Endothelial cell of umbilical vein (primary cell): ENCODE data around the gene POU6F1. TPM values are rescaled to one million over a fixed set of nuclear protein-coding genes. Genes with fewer than 3 reads are reported as not detected.

Source experiments
- BruUV-seq: library from RNA; stranded (reverse); fragments of 400-500 nt; replicated peaks from 2 replicates; lab custom pipeline; 2021; lab: Mats Ljungman, UMichigan
- CTCF ChIA-PET: fragments of 300-600, 350-600 bp; sonication (Branson Sonifier 250); formaldehyde crosslinking; loops from one replicate; lab custom pipeline; 2021; ENCODE audit warnings: antibody characterized with exemption, inconsistent platforms; lab: Charles Lee
- POLR2A ChIA-PET: fragments of 300-600, 350-600 bp; sonication (Branson Sonifier 250); formaldehyde crosslinking; loops from one replicate; lab custom pipeline; 2021; ENCODE audit warnings: antibody characterized with exemption, inconsistent platforms; lab: Charles Lee
- DNase-seq: peaks from one replicate; pipeline ENCODE4 v3.0.0-alpha.2; 2011; ENCODE audit warnings: low read depth, low spot score
- FAIRE-seq: peaks from 2 replicates; lab custom pipeline; 2011; peaks lifted over from hg19 to GRCh38; lab: Jason Lieb, UNC
- H2AFZ ChIP-seq: 2 replicates; pipeline ENCODE4 v1.6.0; 2012; ENCODE audit warnings: low read depth, low read length, control low read depth, inconsistent platforms
- H3K27ac ChIP-seq: 2 replicates; pipeline ENCODE4 v1.5.1; 2011; ENCODE audit warnings: low read depth, mild to moderate bottlenecking, control low read depth, low read length, moderate library complexity; ENCODE audit not compliant: insufficient read depth
- H3K27me3 ChIP-seq, 2 experiments: 2 replicates each; pipeline versions ENCODE4 v1.6.0 to v1.6.1; 2011; ENCODE audit warnings: low read length in 2 of 2, mixed read lengths in 1 of 2; ENCODE audit not compliant: control insufficient read depth in 2 of 2, insufficient read depth in 2 of 2
- H3K36me3 ChIP-seq, 2 experiments: 2 replicates in 1 of 2; 3 replicates in 1 of 2; pipeline ENCODE4 v1.5.1; 2011; ENCODE audit warnings: low read length in 2 of 2, mild to moderate bottlenecking in 1 of 2, moderate library complexity in 1 of 2; ENCODE audit not compliant: control insufficient read depth in 2 of 2, insufficient read depth in 2 of 2; ENCODE audit errors: extremely low read depth in 1 of 2
- H3K4me1 ChIP-seq: 3 replicates; pipeline ENCODE4 v1.5.1; 2011; ENCODE audit warnings: mild to moderate bottlenecking, low read length; ENCODE audit not compliant: control insufficient read depth, insufficient read depth; ENCODE audit errors: extremely low read depth
- H3K4me2 ChIP-seq: 2 replicates; pipeline ENCODE4 v1.6.1; 2011; ENCODE audit warnings: low read length, control low read depth, mixed read lengths; ENCODE audit not compliant: insufficient read depth
- H3K4me3 ChIP-seq, 3 experiments: fragments of 200-600 bp in 1 of 3; sonication (generic), shearing (Covaris generic) in 1 of 3; replicated peaks in 1 of 3; 2 replicates each; pipeline ENCODE4 v1.5.1; 2011 to 2016; ENCODE audit warnings: control low read depth in 3 of 3, low read length in 3 of 3, mild to moderate bottlenecking in 2 of 3, inconsistent platforms in 1 of 3, low read depth in 1 of 3, moderate library complexity in 1 of 3; ENCODE audit not compliant: insufficient read depth in 1 of 3
- H3K79me2 ChIP-seq: 2 replicates; pipeline ENCODE4 v1.6.0; 2012; ENCODE audit warnings: low read length, inconsistent platforms; ENCODE audit not compliant: control insufficient read depth, insufficient read depth
- H3K9ac ChIP-seq: replicated peaks from 2 replicates; pipeline ENCODE3; 2011; ENCODE audit warnings: low read length, control low read depth; ENCODE audit not compliant: insufficient read depth; ENCODE audit errors: extremely low read depth
- H3K9me1 ChIP-seq: replicated peaks from 3 replicates; pipeline ENCODE4 v1.6.0; 2011; ENCODE audit warnings: mild to moderate bottlenecking, low read length; ENCODE audit not compliant: control insufficient read depth, insufficient read depth; ENCODE audit errors: extremely low read depth
- H3K9me3 ChIP-seq: replicated peaks from 2 replicates; pipeline ENCODE4 v1.5.1; 2012; ENCODE audit warnings: low read length, inconsistent platforms; ENCODE audit not compliant: control insufficient read depth, insufficient read depth
- H4K20me1 ChIP-seq: replicated peaks from 2 replicates; pipeline ENCODE3; 2011; ENCODE audit warnings: mild to moderate bottlenecking, low read length; ENCODE audit not compliant: control insufficient read depth, insufficient read depth; ENCODE audit errors: extremely low read depth
- CTCF ChIP-seq, 2 donors: IDR thresholded peaks; 1 replicate in 1 of 2; 2 replicates in 1 of 2; pipeline ENCODE4 v1.5.1; 2011; ENCODE audit warnings: low read length in 2 of 2, mild to moderate bottlenecking in 2 of 2, moderate library complexity in 2 of 2, control low read depth in 1 of 2, inconsistent platforms in 1 of 2, low read depth in 1 of 2; ENCODE audit not compliant: insufficient read depth in 1 of 2; ENCODE audit errors: extremely low read depth in 1 of 2
- EZH2 ChIP-seq: IDR thresholded peaks from 2 replicates; pipeline ENCODE4 v1.6.1; 2012; ENCODE audit warnings: borderline replicate concordance, low read depth, mild to moderate bottlenecking, moderate library complexity, low read length, inconsistent platforms; ENCODE audit not compliant: severe bottlenecking
- FOS ChIP-seq: IDR thresholded peaks from 2 replicates; pipeline ENCODE4 v1.6.1; 2011; ENCODE audit warnings: mild to moderate bottlenecking, low read length, moderate library complexity, borderline replicate concordance; ENCODE audit not compliant: insufficient read depth
- GATA2 ChIP-seq: IDR thresholded peaks from 2 replicates; pipeline ENCODE4 v1.7.0; 2011; ENCODE audit warnings: low read depth, mild to moderate bottlenecking, moderate library complexity, mixed read lengths, low read length; ENCODE audit not compliant: insufficient read length, insufficient read depth
- JUN ChIP-seq: IDR thresholded peaks from 2 replicates; pipeline ENCODE4 v1.6.1; 2011; ENCODE audit warnings: borderline replicate concordance, low read depth; ENCODE audit not compliant: insufficient read length, insufficient read depth
- MAX ChIP-seq: IDR thresholded peaks from 2 replicates; pipeline ENCODE4 v1.6.1; 2011; ENCODE audit not compliant: insufficient read depth, insufficient read length
- MYC ChIP-seq: IDR thresholded peaks from one replicate; pipeline ENCODE4 v1.6.1; 2011; ENCODE audit warnings: mild to moderate bottlenecking, low read depth, low read length
- POLR2A ChIP-seq: IDR thresholded peaks from 2 replicates; pipeline ENCODE4 v1.6.1; 2012; ENCODE audit warnings: low read depth, mild to moderate bottlenecking, control low read depth, low read length
- POLR2AphosphoS5 ChIP-seq: IDR thresholded peaks from 2 replicates; pipeline ENCODE4 v1.6.1; 2012; ENCODE audit warnings: low read depth, mild to moderate bottlenecking, control low read depth, low read length, moderate library complexity; ENCODE audit not compliant: insufficient read depth
- dilution Hi-C: fragments of 300-500 bp; cut with MboI; formaldehyde crosslinking; loops from one replicate; pipeline ENCODE4 v1.15.0; 2019; ENCODE audit warnings: low sequenced_read_pairs; ENCODE audit not compliant: extremely low pct_ligation_motif_present
- intact Hi-C: fragments of 100-400 bp; cut with micrococcal nuclease; formaldehyde crosslinking; loops from one replicate; pipeline ENCODE4 v1.10.0; 2022
- polyA plus RNA-seq, 4 experiments: library from polyadenylated mRNA; depleted of rRNA in 3 of 4; stranded (reverse) in 3 of 4; unstranded in 1 of 4; fragments of >200 nt; gene quantifications; 2 replicates each; pipeline versions ENCODE4 v1.2.1 to v1.2.3, GENCODE V29; 2011 to 2012; ENCODE audit warnings: missing spikeins in 1 of 4
- total RNA-seq: library from RNA; stranded (reverse); gene quantifications from 2 replicates; pipeline ENCODE4 v1.2.3, GENCODE V29; 2021

POU6F1 gene
- total and polyA plus RNA-seq, 2 donors (not counting 3 experiments of a cell fraction or from before 2014, with no cell fraction given) = 5.4 to 14.4 TPM

DNA sequence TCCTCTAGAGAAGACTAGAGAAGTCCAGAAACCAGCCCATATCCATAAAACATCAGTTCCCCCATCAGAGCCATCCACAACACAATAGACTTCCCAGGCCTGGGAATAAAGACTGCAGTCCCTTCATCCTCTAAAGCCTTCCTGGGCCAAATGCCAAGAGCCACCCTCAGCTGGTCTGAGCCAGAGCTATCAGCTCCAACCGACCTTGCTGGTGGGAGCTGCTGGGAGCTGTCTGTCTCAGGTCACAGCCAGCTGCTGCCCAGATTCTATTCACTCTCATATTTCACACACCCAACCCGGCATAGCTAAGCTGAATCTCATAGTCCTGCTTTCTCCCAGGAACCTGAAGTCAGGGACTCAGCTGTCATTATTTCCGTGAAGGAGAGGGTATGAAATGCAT is 34.0 kb downstream of the POU6F1 start:
- Histone ChIP-seq H3K79me2 (no peaks in the 10 kb centered on the region), H3K4me2 (no peak overlapping the region), H3K9me1 (no peaks in the 10 kb centered on the region), H2AFZ (no peak overlapping the region), H3K27me3 (no peaks in the 10 kb centered on the region), H3K4me3 (no peak overlapping the region), H3K4me1 (peaks cover 2% of the 10 kb centered on the region), H3K27ac (no peak overlapping the region), H3K9me3 (no peaks in the 10 kb centered on the region), H4K20me1 (no peaks in the 10 kb centered on the region), H3K36me3 (no peaks in the 10 kb centered on the region), H3K9ac (no peak overlapping the region)
- dilution Hi-C loops = no loop called here
- intact Hi-C loops = no loop called here
- no peak for FAIRE-seq
- BruUV-seq = no TSS peak
- TF ChIP-seq GATA2 = no peak
- TF ChIP-seq POLR2AphosphoS5 = no peak
- POLR2A ChIA-PET = no interaction called here
- CTCF ChIA-PET = interaction anchor here (1.0 to 2.1 kb wide), 2 partner anchors 9 to 34 kb away, joined by 3 to 4 read pairs; partner anchors contain the start of gene POU6F1
- no peak for DNase-seq

DNA sequence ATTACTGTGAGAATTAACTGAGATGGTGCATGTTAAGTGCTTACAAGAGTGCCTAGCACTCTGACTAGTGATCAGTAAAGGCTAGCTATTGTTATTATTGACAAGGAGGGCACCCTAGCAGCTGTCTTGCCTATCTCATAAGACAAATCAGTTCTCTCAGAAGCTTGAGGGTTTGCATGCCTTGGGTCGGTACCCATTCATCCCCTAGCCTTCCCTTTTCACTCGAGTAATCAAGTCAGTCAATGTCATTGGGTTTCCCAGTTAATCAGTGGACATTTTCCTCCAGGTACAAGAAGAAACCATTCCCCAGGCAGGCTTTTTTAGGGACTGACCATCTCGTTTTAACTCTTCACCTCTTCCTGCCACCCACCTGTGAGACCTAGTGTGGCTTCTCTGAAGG is 34.5 kb downstream of the POU6F1 start:
- no peak overlapping the region for H3K27ac ChIP-seq
- H4K20me1 ChIP-seq = no peaks in the 10 kb centered on the region
- H3K9me1 ChIP-seq = no peaks in the 10 kb centered on the region
- ChIA-PET POLR2A (no interaction called here), CTCF (interaction anchor here (2.1 kb wide), 1 partner anchor 35 kb away, joined by 4 read pairs; the partner anchor contains the start of gene POU6F1)
- no peak overlapping the region for H3K9ac ChIP-seq
- no peaks in the 10 kb centered on the region for H3K9me3 ChIP-seq
- no peak overlapping the region for H2AFZ ChIP-seq
- no peak overlapping the region for H3K4me3 ChIP-seq
- no peak overlapping the region for H3K4me2 ChIP-seq
- H3K79me2 ChIP-seq = no peaks in the 10 kb centered on the region
- dilution Hi-C loops = no loop called here
- no peak for FAIRE-seq
- DNase-seq = no peak
- H3K4me1 ChIP-seq = peaks cover 2% of the 10 kb centered on the region
- H3K36me3 ChIP-seq = no peaks in the 10 kb centered on the region
- intact Hi-C loops = no loop called here
- H3K27me3 ChIP-seq = no peaks in the 10 kb centered on the region
- BruUV-seq = no TSS peak
- TF ChIP-seq MAX = no peak
- TF ChIP-seq CTCF (IDR thresholded peaks at IDR 0.05; ENCODE audit: extremely low read depth in 1 of 2, insufficient read depth in 1 of 2, low read depth in 1 of 2, low read length in 2 of 2) = no peak
- TF ChIP-seq POLR2A = no peak
- no peak for TF ChIP-seq FOS
- TF ChIP-seq POLR2AphosphoS5 = no peak
- no peak for TF ChIP-seq GATA2
- no peak for TF ChIP-seq JUN
- no peak for TF ChIP-seq MYC
- no peak for TF ChIP-seq EZH2
